D721Med (cell line): ENCODE data around the gene ZNF740.

Experiments used
- DNase-seq: peaks from one replicate; pipeline ENCODE4 v3.0.0; 2011; ENCODE audit warnings: low spot score; ENCODE audit not compliant: insufficient read length
- FAIRE-seq: peaks from 2 replicates; lab custom pipeline; 2011; peaks lifted over from hg19 to GRCh38; lab: Jason Lieb, UNC
- TF ChIP-seq, protein P1 (sequence below): IDR thresholded peaks from 2 replicates; pipeline ENCODE4 v1.5.1; 2012; ENCODE audit warnings: mild to moderate bottlenecking, control low read depth; ENCODE audit not compliant: insufficient read depth; ENCODE audit errors: missing control alignments

Gene ZNF740

DNA sequence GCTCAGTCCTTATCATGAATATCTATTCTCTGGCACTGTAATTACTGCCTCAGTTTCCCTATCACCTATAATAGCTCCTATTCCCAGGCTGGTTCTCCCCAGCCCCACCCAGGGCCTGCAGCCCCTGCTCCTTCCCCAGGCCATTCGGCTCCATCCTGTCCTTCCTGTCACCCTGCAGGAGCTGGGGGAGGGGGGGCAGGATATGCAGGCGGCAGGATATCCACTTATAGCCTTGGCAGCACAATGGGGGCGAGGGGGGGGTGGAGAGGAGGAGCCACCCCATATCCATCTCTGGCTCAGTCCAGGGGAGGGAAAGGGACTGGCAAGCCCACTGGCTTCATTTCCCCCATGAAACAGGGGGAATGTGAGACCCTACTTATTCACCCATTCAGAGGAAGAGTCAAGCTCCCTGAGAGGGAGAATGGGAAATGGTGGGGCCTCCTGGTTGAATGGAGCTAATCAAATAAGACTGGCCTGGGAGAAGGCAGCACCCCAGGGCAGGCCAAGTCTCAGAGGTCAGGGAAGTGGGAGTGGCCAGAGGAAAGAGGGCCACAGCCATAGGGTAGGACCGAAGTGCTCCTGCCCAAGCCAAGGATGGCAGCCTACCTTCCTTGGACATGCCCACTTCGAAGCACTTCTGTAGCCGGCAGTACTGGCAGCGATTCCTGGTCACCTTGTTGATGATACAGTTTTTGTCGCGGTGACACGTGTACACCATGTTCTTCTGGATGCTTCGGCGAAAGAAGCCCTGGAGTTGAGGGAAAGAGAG, 34.3 kb downstream of the ZNF740 start:
- TF ChIP-seq, protein P1, sequence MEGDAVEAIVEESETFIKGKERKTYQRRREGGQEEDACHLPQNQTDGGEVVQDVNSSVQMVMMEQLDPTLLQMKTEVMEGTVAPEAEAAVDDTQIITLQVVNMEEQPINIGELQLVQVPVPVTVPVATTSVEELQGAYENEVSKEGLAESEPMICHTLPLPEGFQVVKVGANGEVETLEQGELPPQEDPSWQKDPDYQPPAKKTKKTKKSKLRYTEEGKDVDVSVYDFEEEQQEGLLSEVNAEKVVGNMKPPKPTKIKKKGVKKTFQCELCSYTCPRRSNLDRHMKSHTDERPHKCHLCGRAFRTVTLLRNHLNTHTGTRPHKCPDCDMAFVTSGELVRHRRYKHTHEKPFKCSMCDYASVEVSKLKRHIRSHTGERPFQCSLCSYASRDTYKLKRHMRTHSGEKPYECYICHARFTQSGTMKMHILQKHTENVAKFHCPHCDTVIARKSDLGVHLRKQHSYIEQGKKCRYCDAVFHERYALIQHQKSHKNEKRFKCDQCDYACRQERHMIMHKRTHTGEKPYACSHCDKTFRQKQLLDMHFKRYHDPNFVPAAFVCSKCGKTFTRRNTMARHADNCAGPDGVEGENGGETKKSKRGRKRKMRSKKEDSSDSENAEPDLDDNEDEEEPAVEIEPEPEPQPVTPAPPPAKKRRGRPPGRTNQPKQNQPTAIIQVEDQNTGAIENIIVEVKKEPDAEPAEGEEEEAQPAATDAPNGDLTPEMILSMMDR = no peak

GRCh38 chr12:53215497-53215896, 35.0 kb downstream of the ZNF740 start:
- FAIRE-seq (no peak), DNase-seq (no peak)
- TF ChIP-seq, protein P1 = no peak

More for the DNA sequence above, 34.3 kb downstream of the ZNF740 start:
- DNase-seq (no peak), FAIRE-seq (no peak)

- no peak for FAIRE-seq
- TF ChIP-seq, protein P1 = no peak
- no peak for DNase-seq
Measured at GRCh38 chr12:53217051-53217930, 36.8 kb downstream of the ZNF740 start.

DNA sequence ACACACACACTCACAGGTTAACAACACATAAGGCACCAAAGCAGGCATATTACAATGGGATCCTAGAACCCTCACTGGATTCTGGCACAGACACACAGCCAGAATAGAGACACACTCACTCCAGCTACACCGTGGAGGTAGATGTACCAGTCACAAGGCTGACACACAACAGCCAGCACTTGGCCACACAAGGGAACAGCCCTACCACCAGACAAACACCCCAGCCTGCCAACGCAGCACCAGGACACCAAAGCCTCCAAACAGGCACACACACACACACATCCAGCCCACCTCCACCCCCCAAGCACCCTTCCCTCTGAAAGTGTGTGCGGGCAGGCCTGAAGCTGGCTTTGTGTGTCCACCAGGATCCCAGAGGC, 37.4 kb downstream of the ZNF740 start:
- TF ChIP-seq, protein P1 = no peak
- FAIRE-seq = no peak
- DNase-seq = no peak

DNA sequence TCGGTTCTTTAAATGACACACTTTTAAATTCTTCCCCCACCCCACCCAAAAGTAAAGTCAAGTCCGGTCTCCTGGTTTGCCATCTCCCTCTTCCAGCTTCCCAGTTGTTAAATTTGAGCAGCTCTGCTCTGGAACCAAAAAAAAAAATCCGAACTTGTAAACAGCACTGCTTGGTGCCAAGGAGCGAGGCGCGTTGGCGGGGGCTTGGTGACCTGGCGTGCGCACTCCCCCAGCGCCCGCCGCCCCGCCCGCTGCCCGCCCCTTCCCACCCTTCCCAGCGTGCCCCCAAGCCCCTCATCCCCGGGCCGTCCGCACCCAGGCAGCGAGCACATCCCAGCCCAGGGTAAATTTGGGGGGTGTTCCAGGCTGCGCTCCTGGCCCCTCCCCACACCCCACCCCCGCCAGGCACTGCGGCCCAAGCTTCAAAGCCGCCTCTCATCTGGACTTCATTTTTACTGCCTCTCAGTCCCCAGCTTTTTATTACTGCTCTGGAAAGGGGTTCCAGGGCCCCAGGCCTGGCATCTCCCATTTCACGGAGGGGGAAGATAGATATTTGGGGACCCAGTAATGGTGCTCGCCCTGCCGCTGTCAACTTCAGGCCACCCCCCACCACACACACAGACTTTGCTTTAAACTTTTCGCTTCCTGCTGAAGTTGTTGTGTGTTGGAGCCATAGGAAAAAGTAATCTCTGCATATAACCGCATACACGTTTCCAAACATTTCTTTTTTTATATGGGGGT, 38.2 kb downstream of the ZNF740 start:
- DNase-seq = no peak
- no peak for FAIRE-seq

GRCh38 chr12:53219292-53219955, 38.9 kb downstream of the ZNF740 start:
- FAIRE-seq (no peak), DNase-seq (no peak)
- TF ChIP-seq, protein P1 = no peak

More for the DNA sequence above, 38.2 kb downstream of the ZNF740 start:
- TF ChIP-seq, protein P1 = no peak
